HEK293 (cell line): ENCODE data around the gene LCN9.

Experiments
- CTCF ChIA-PET: fragments of 350-600 bp; formaldehyde crosslinking; extraction: SDS; loops from one replicate; lab custom pipeline; 2021; ENCODE audit warnings: antibody characterized with exemption; lab: Yijun Ruan, JAX
- POLR2A ChIA-PET: fragments of 300-600 bp; formaldehyde crosslinking; extraction: SDS; loops from one replicate; lab custom pipeline; 2020; ENCODE audit warnings: antibody characterized with exemption, inconsistent platforms; lab: Yijun Ruan, JAX
- H3K27ac ChIP-seq: fragments of 200-500 bp; sonication (Bioruptor generic); 2 replicates; pipeline ENCODE4 v1.5.1; 2014; ENCODE audit warnings: low read depth, low read length, control low read depth, inconsistent platforms; ENCODE audit errors: extremely low read depth
- H3K36me3 ChIP-seq, 2 experiments: fragments of 200-500 bp in 1 of 2; sonication (Bioruptor generic) in 1 of 2; 1 replicate in 1 of 2; 2 replicates in 1 of 2; pipeline ENCODE4 v1.5.1; 2014 to 2017; ENCODE audit warnings: inconsistent platforms in 2 of 2, low read length in 2 of 2; ENCODE audit not compliant: control insufficient read depth in 2 of 2, insufficient read depth in 1 of 2
- H3K4me1 ChIP-seq: fragments of 200-500 bp; sonication (Bioruptor generic); 2 replicates; pipeline ENCODE4 v1.5.1; 2014; ENCODE audit warnings: mild to moderate bottlenecking, low read length, inconsistent platforms; ENCODE audit not compliant: control insufficient read depth, insufficient read depth
- H3K4me3 ChIP-seq: 2 replicates; pipeline ENCODE4 v1.5.1; 2011; ENCODE audit warnings: low read depth, mild to moderate bottlenecking, control low read depth, low read length, moderate library complexity
- H3K9me3 ChIP-seq: fragments of 200-500 bp; sonication (Bioruptor generic); 2 replicates; pipeline ENCODE4 v1.5.1; 2014; ENCODE audit warnings: low read depth, low read length, inconsistent platforms; ENCODE audit not compliant: control insufficient read depth, insufficient read depth
- KLF8 ChIP-seq: fragments of 450-650 bp; formaldehyde crosslinking; IDR thresholded peaks from 2 replicates; pipeline ENCODE4 v1.5.1; 2016; ENCODE audit warnings: missing biosample characterization, missing genetic modification characterization
- PRDM1 ChIP-seq: fragments of 450-650 bp; formaldehyde crosslinking; IDR thresholded peaks from 2 replicates; pipeline ENCODE4; 2016; ENCODE audit warnings: missing biosample characterization, missing genetic modification characterization
- REST ChIP-seq: fragments of 450-650 bp; formaldehyde crosslinking; IDR thresholded peaks from 2 replicates; pipeline ENCODE4 v1.5.1; 2016; ENCODE audit warnings: missing biosample characterization, missing genetic modification characterization
- SCRT2 ChIP-seq: fragments of 450-650 bp; formaldehyde crosslinking; IDR thresholded peaks from 2 replicates; pipeline ENCODE4 v1.5.1; 2016; ENCODE audit warnings: missing biosample characterization, missing genetic modification characterization
- SP7 ChIP-seq: fragments of 450-650 bp; formaldehyde crosslinking; IDR thresholded peaks from 2 replicates; pipeline ENCODE4 v1.5.1; 2016; ENCODE audit warnings: missing biosample characterization, missing genetic modification characterization
- TCF7L2 ChIP-seq: IDR thresholded peaks from 2 replicates; pipeline ENCODE4 v1.6.1; 2011; ENCODE audit warnings: low read depth, mild to moderate bottlenecking, inconsistent platforms, low read length, moderate library complexity, borderline replicate concordance
- ZBTB1 ChIP-seq: fragments of 450-650 bp; formaldehyde crosslinking; IDR thresholded peaks from 2 replicates; pipeline ENCODE4 v1.5.1; 2016; ENCODE audit warnings: missing biosample characterization, missing genetic modification characterization
- ZFHX2 ChIP-seq: fragments of 450-650 bp; formaldehyde crosslinking; conservative IDR thresholded peaks from 2 replicates; pipeline ENCODE4 v1.5.1; 2016; ENCODE audit warnings: missing biosample characterization, missing genetic modification characterization
- ZNF112 ChIP-seq: fragments of 450-650 bp; formaldehyde crosslinking; IDR thresholded peaks from 2 replicates; pipeline ENCODE4 v1.5.0; 2017; ENCODE audit warnings: missing biosample characterization, missing genetic modification characterization
- ZNF146 ChIP-seq: fragments of 450-650 bp; formaldehyde crosslinking; IDR thresholded peaks from 2 replicates; pipeline ENCODE4 v1.5.1; 2016; ENCODE audit warnings: missing biosample characterization, missing genetic modification characterization
- ZNF214 ChIP-seq: fragments of 450-650 bp; formaldehyde crosslinking; IDR thresholded peaks from 2 replicates; pipeline ENCODE4 v1.5.1; 2017; ENCODE audit warnings: missing biosample characterization, mild to moderate bottlenecking, missing genetic modification characterization, borderline replicate concordance
- ZNF394 ChIP-seq: fragments of 450-650 bp; formaldehyde crosslinking; IDR thresholded peaks from 2 replicates; pipeline ENCODE4 v1.5.1; 2016; ENCODE audit warnings: missing biosample characterization, missing genetic modification characterization, mild to moderate bottlenecking, moderate library complexity, borderline replicate concordance
- ZNF530 ChIP-seq: fragments of 450-650 bp; formaldehyde crosslinking; IDR thresholded peaks from 2 replicates; pipeline ENCODE4 v1.5.1; 2016; ENCODE audit warnings: low read depth, missing biosample characterization, missing genetic modification characterization
- ZNF548 ChIP-seq: fragments of 450-650 bp; formaldehyde crosslinking; IDR thresholded peaks from 2 replicates; pipeline ENCODE4 v1.5.1; 2016; ENCODE audit warnings: missing biosample characterization, missing genetic modification characterization
- ZNF600 ChIP-seq: fragments of 450-650 bp; formaldehyde crosslinking; IDR thresholded peaks from 2 replicates; pipeline ENCODE4 v1.5.1; 2016; ENCODE audit warnings: missing biosample characterization, missing genetic modification characterization
- ZSCAN16 ChIP-seq: fragments of 450-650 bp; formaldehyde crosslinking; IDR thresholded peaks from 2 replicates; pipeline ENCODE4 v1.5.1; 2016; ENCODE audit warnings: missing biosample characterization, missing genetic modification characterization
- TF ChIP-seq, protein P1 (sequence below): fragments of 450-650 bp; formaldehyde crosslinking; IDR thresholded peaks from 2 replicates; pipeline ENCODE4 v1.5.1; 2016; ENCODE audit warnings: missing biosample characterization, missing genetic modification characterization
- TF ChIP-seq, protein P2 (sequence below): fragments of 450-650 bp; formaldehyde crosslinking; IDR thresholded peaks from 2 replicates; pipeline ENCODE4 v1.5.1; 2016; ENCODE audit warnings: missing biosample characterization, missing genetic modification characterization

Gene LCN9

DNA sequence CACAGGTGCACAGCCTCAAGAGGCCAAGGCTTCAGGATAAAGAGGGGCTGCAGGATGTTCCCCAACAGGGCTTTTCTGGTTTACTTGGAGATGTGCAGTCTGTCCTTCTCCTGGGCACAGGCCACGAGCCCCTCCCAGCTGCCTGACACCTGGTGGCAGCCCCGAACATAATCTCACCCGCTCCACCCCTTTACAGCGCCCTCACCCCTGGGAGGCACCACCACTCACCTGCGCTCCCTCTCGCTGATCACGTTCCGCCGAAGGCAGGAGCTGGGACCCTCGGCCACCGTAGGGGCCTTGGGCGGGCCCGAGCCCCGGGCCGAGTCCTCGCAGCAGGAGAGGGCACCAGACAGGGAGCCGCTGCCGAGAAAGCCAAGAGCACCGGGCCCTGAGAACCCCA, 35.7 kb downstream of the LCN9 start:
- Histone ChIP-seq H3K4me3 (no peak overlapping the region), H3K4me1 (no peaks in the 10 kb centered on the region), H3K27ac (no peak overlapping the region), H3K9me3 (no peaks in the 10 kb centered on the region)
- POLR2A ChIA-PET, result no interaction called here
- TF ChIP-seq ZNF530 (tag by site-specific recombination), result no peak
- no peak for TF ChIP-seq PRDM1 (tag by site-specific recombination)
- TF ChIP-seq ZBTB1 (tag by site-specific recombination), result no peak
- 0 out of 2 replicates have a peak, but pooled peaks have one; percentile 20 for TF ChIP-seq ZNF600
- no peak for TF ChIP-seq ZNF112
- TF ChIP-seq KLF8 (tag by site-specific recombination), result no peak
- TF ChIP-seq ZNF146 (tag by site-specific recombination), result no peak
- TF ChIP-seq REST (tag by site-specific recombination), result no peak
- TF ChIP-seq, protein P1, sequence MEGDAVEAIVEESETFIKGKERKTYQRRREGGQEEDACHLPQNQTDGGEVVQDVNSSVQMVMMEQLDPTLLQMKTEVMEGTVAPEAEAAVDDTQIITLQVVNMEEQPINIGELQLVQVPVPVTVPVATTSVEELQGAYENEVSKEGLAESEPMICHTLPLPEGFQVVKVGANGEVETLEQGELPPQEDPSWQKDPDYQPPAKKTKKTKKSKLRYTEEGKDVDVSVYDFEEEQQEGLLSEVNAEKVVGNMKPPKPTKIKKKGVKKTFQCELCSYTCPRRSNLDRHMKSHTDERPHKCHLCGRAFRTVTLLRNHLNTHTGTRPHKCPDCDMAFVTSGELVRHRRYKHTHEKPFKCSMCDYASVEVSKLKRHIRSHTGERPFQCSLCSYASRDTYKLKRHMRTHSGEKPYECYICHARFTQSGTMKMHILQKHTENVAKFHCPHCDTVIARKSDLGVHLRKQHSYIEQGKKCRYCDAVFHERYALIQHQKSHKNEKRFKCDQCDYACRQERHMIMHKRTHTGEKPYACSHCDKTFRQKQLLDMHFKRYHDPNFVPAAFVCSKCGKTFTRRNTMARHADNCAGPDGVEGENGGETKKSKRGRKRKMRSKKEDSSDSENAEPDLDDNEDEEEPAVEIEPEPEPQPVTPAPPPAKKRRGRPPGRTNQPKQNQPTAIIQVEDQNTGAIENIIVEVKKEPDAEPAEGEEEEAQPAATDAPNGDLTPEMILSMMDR (tag by site-specific recombination), result peak; percentile 39; the same call in 1 of the 2 replicates
- TF ChIP-seq TCF7L2, result no peak
- TF ChIP-seq, protein P2, sequence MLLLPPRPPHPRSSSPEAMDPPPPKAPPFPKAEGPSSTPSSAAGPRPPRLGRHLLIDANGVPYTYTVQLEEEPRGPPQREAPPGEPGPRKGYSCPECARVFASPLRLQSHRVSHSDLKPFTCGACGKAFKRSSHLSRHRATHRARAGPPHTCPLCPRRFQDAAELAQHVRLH (tag by site-specific recombination), result no peak
- TF ChIP-seq, all 188 proteins: peak for 2
- H3K36me3 ChIP-seq, result no peaks in the 10 kb centered on the region
- CTCF ChIA-PET, result interaction anchor here (0.6 kb wide), 2 partner anchors 22 to 219 kb away, joined by 3 to 4 read pairs; no protein-coding TSS in a partner anchor

DNA sequence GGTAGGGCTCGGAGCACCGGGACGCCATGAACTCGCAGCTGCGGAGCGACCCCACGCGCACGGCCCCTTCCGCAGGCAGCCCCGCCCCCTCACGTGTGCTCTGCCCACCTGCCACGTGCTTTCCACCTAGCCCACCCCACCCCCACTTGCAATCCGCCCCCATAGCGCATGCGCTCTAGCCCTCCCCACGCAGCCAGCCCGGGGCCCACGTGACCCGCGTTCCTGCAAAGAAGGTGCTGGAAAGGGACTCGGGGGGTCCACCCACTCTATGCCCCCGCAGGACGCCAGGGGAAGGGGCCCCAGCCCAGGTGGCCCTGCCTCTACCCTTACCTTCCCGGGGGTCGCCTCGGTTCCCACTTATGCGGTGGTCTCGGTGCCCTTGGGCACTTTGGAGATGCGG, 36.3 kb downstream of the LCN9 start, which contains the start of gene SOHLH1:
Gene SOHLH1 (minus strand): TSS at position 42 of the 400 bp plus-strand sequence. CDS start 14 bp downstream, at position 28.
- ChIA-PET CTCF (interaction anchor here (0.6 kb wide), 1 partner anchor 23 kb away, joined by 3 read pairs; no protein-coding TSS in a partner anchor), POLR2A (no interaction called here)
- TF ChIP-seq ZFHX2 (tag by site-specific recombination), result peak; percentile 61
- no peak for TF ChIP-seq SCRT2
- no peak for TF ChIP-seq ZNF394
- TF ChIP-seq ZNF548, result no peak
- no peak within 1 kb of the TSS for H3K27ac ChIP-seq
- no peaks in the 10 kb centered on the region for H3K36me3 ChIP-seq
- no peak within 1 kb of the TSS for H3K4me3 ChIP-seq
- H3K4me1 ChIP-seq, result no peaks in the 10 kb centered on the region
- no peaks in the 10 kb centered on the region for H3K9me3 ChIP-seq

- TF ChIP-seq SP7 (tag by site-specific recombination) (peak; percentile 16; the same call in 1 of the 2 replicates), ZSCAN16 (tag by site-specific recombination) (no peak), ZNF214 (tag by site-specific recombination) (no peak)
- TF ChIP-seq, all 188 proteins: peak for 1
- ChIA-PET CTCF (interaction anchor here (0.8 kb wide), 1 partner anchor 127 kb away, joined by 3 read pairs; no protein-coding TSS in a partner anchor), POLR2A (no interaction called here)
- H3K9me3 ChIP-seq, result no peaks in the 10 kb centered on the region
- H3K4me1 ChIP-seq, result no peaks in the 10 kb centered on the region
- H3K36me3 ChIP-seq, result no peaks in the 10 kb centered on the region
- no peak overlapping the region for H3K4me3 ChIP-seq
- no peak overlapping the region for H3K27ac ChIP-seq
Observed at GRCh38 chr9:135700525-135700924, 37.4 kb downstream of the LCN9 start.
